Stomach (tissue), 19 donors: ENCODE measurements around the gene RILP. TPM values are rescaled to one million over a fixed set of nuclear protein-coding genes. Genes with fewer than 3 reads are reported as not detected.

Source experiments
- DNase-seq, 2 donors: peaks; one replicate each; pipeline versions ENCODE4 v3.0.0 to v3.0.0-alpha.2; 2013 to 2019
- H3K27ac ChIP-seq, 5 donors: fragments of 200-600 bp in 4 of 5; sonication (generic) in 4 of 5; one replicate each; pipeline ENCODE4 v1.5.1; 2013 to 2019; ENCODE audit warnings: mild to moderate bottlenecking in 1 of 5, moderate library complexity in 1 of 5
- H3K27me3 ChIP-seq, 3 donors: fragments of 200-600 bp; sonication (generic); one replicate each; pipeline ENCODE4 v1.5.1; 2017 to 2019; ENCODE audit warnings: mixed run types in 1 of 3
- H3K36me3 ChIP-seq, 4 donors: fragments of 200-600 bp; sonication (generic); 1 replicate in 3 of 4; 2 replicates in 1 of 4; pipeline ENCODE4 v1.5.1; 2016 to 2019
- H3K4me1 ChIP-seq, 4 donors: fragments of 200-600 bp; sonication (generic); one replicate each; pipeline ENCODE4 v1.5.1; 2016 to 2019
- H3K4me3 ChIP-seq, 4 donors: fragments of 200-600 bp; sonication (generic) in 3 of 4; one replicate each; pipeline ENCODE4 v1.5.1; 2016 to 2019; ENCODE audit warnings: mild to moderate bottlenecking in 1 of 4
- H3K9me3 ChIP-seq, 4 donors: fragments of 200-600 bp; sonication (generic); one replicate each; pipeline ENCODE4 v1.5.1; 2016 to 2019
- EP300 ChIP-seq: sonication (generic); formaldehyde crosslinking; IDR thresholded peaks from one replicate; pipeline ENCODE4 v1.6.1; 2017; ENCODE audit warnings: antibody characterized with exemption
- POLR2A ChIP-seq, 4 donors: fragments of 450-650 bp; IDR thresholded peaks; one replicate each; pipeline ENCODE4 v1.6.1; 2016; ENCODE audit warnings: antibody characterized with exemption in 4 of 4, control low read depth in 2 of 4, mild to moderate bottlenecking in 1 of 4, moderate library complexity in 1 of 4
- POLR2AphosphoS5 ChIP-seq, 3 donors: sonication (generic); formaldehyde crosslinking; IDR thresholded peaks; one replicate each; pipeline ENCODE4 v1.6.1; 2016; ENCODE audit warnings: antibody characterized with exemption in 3 of 3
- WGBS, 5 donors: extraction: QIAGEN DNeasy Blood & Tissue Kit in 3 of 5; methylation state at CpG; one replicate each; pipeline versions ENCODE4 v1.1.5 to v1.1.7; 2013 to 2018; 5-methylcytosine and 5-hydroxymethylcytosine counted together
- intact Hi-C: fragments of 100-400 bp; cut with DNase I; formaldehyde crosslinking; loops from one replicate; pipeline ENCODE4 v1.15.1; 2023; ENCODE audit warnings: low total_unique reads
- long read RNA-seq, 10 donors: transcript quantifications; one replicate each; lab custom pipeline, GENCODE V29; 2026
- polyA plus RNA-seq, 3 donors: library from polyadenylated mRNA; stranded (reverse); fragments of 200-250 nt; gene quantifications; one replicate each; pipeline ENCODE4 v1.2.3, GENCODE V29; 2013
- total RNA-seq, 5 donors: library from RNA; depleted of rRNA; stranded (reverse); fragments of >200 nt; gene quantifications; one replicate each; pipeline versions ENCODE4 v1.1.0 to v1.2.3, GENCODE V29; 2014 to 2016
- TF ChIP-seq, protein P1 (sequence below), 7 experiments: fragments of 450-650 bp in 4 of 7; fragments of 200-600 bp in 3 of 7; sonication (generic) in 3 of 7; IDR thresholded peaks; one replicate each; pipeline ENCODE4 v1.5.1; 2016 to 2019; ENCODE audit warnings: antibody characterized with exemption in 7 of 7, control low read depth in 2 of 7, mild to moderate bottlenecking in 1 of 7
- donor health status: healthy with polysubstance abuse.
- donor health status: Bipolar disorder and iron deficiency.
- donor health status: healthy.

Gene RILP
- total RNA-seq: 100 to 1,000 TPM in 1 of 5 donors, 10 to 100 TPM in 3, 1 to 10 TPM in 1; 8.6 to 284 (median 39.1) TPM
- polyA plus RNA-seq: 10 to 100 TPM; 15.6 to 32.4 (median 19.2) TPM
- long read RNA-seq, donor 1, partial matches to known transcripts: 0 of 2 reads
- long read RNA-seq, donor 1, other reads (novel, unspliced or antisense): 0 of 2 reads
- long read RNA-seq, donor 2, partial matches to known transcripts: 0 of 3 reads
- long read RNA-seq, donor 2, other reads (novel, unspliced or antisense): 0 of 3 reads
- long read RNA-seq, donor 3, partial matches to known transcripts: 0 of 1 reads
- long read RNA-seq, donor 3, other reads (novel, unspliced or antisense): 0 of 1 reads
- long read RNA-seq, donor 4: 0 reads
- long read RNA-seq, donor 5, partial matches to known transcripts: 0 of 3 reads
- long read RNA-seq, donor 5, other reads (novel, unspliced or antisense): 0 of 3 reads
- long read RNA-seq, donor 6, transcript RILP-201 (8 exons, 1,771 nt): major isoform, 12 of 13 reads
- long read RNA-seq, donor 6, partial matches to known transcripts: 0 of 13 reads
- long read RNA-seq, donor 6, other reads (novel, unspliced or antisense): 0 of 13 reads
- long read RNA-seq, donor 7, transcript RILP-201 (8 exons, 1,771 nt): major isoform, 7 of 8 reads
- long read RNA-seq, donor 7, partial matches to known transcripts: 0 of 8 reads
- long read RNA-seq, donor 7, other reads (novel, unspliced or antisense): 0 of 8 reads
- long read RNA-seq, donor 8, partial matches to known transcripts: 0 of 1 reads
- long read RNA-seq, donor 8, other reads (novel, unspliced or antisense): 0 of 1 reads
- long read RNA-seq, donor 9, partial matches to known transcripts: 0 of 1 reads
- long read RNA-seq, donor 9, other reads (novel, unspliced or antisense): 0 of 1 reads
- long read RNA-seq, donor 10, partial matches to known transcripts: 0 of 1 reads
- long read RNA-seq, donor 10, other reads (novel, unspliced or antisense): 0 of 1 reads

GRCh38 chr17:1649844-1650501, at the start of gene RILP:
Gene RILP, minus strand, starts transcription at chr17:1649866. Its CDS starts 62 bp downstream, at chr17:1649804.
- Histone ChIP-seq H3K36me3 (peaks cover 48 to 51% (median 49%) of the 10 kb centered on the region in 4 donors), H3K27ac (peak within 1 kb of the TSS; percentile 96 to 99 (median 98)), H3K9me3 (no peaks in the 10 kb centered on the region), H3K27me3 (no peaks in the 10 kb centered on the region), H3K4me3 (peak within 1 kb of the TSS; percentile 60 to 79 (median 64)), H3K4me1 (peaks cover 35 to 63% (median 51%) of the 10 kb centered on the region in 4 donors)
- WGBS, 5 donors: 5 to 18% (median 11%) methylated on average over 15 to 23 of the region's 23 CpGs
- intact Hi-C loops: no loop called here
- TF ChIP-seq, protein P1, sequence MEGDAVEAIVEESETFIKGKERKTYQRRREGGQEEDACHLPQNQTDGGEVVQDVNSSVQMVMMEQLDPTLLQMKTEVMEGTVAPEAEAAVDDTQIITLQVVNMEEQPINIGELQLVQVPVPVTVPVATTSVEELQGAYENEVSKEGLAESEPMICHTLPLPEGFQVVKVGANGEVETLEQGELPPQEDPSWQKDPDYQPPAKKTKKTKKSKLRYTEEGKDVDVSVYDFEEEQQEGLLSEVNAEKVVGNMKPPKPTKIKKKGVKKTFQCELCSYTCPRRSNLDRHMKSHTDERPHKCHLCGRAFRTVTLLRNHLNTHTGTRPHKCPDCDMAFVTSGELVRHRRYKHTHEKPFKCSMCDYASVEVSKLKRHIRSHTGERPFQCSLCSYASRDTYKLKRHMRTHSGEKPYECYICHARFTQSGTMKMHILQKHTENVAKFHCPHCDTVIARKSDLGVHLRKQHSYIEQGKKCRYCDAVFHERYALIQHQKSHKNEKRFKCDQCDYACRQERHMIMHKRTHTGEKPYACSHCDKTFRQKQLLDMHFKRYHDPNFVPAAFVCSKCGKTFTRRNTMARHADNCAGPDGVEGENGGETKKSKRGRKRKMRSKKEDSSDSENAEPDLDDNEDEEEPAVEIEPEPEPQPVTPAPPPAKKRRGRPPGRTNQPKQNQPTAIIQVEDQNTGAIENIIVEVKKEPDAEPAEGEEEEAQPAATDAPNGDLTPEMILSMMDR (IDR thresholded peaks at IDR 0.05): peak in 1 of 7 experiments; percentile 9
- TF ChIP-seq EP300 (no peak), POLR2A (IDR thresholded peaks at IDR 0.05) (peak in 1 of 4 donors; percentile 11), POLR2AphosphoS5 (IDR thresholded peaks at IDR 0.05) (peak in 2 of 3 donors; percentile 80 to 82)
- peak; percentile 90 to 95 for DNase-seq

GRCh38 chr17:1697681-1698080, 48.0 kb upstream of the RILP start:
- intact Hi-C loops: no loop called here
- Histone ChIP-seq H3K27me3 (no peaks in the 10 kb centered on the region), H3K4me3 (no peak overlapping the region), H3K27ac (no peak overlapping the region), H3K4me1 (no peaks in the 10 kb centered on the region), H3K36me3 (no peaks in the 10 kb centered on the region), H3K9me3 (no peaks in the 10 kb centered on the region)
- DNase-seq: no peak
- WGBS, 5 donors: 25 to 36% (median 30%) methylated on average over 5 of the region's 5 CpGs
- TF ChIP-seq POLR2A (IDR thresholded peaks at IDR 0.05) (no peak), EP300 (no peak), POLR2AphosphoS5 (IDR thresholded peaks at IDR 0.05) (no peak)
- TF ChIP-seq, protein P1 (IDR thresholded peaks at IDR 0.05): no peak

GRCh38 chr17:1695365-1695764, 45.7 kb upstream of the RILP start:
- no peak for TF ChIP-seq EP300
- TF ChIP-seq POLR2A (IDR thresholded peaks at IDR 0.05): no peak
- TF ChIP-seq, protein P1 (IDR thresholded peaks at IDR 0.05): no peak
- TF ChIP-seq POLR2AphosphoS5 (IDR thresholded peaks at IDR 0.05): no peak
- 83 to 87% (median 86%) methylated on average over 8 of the region's 8 CpGs for WGBS, 5 donors
- no peaks in the 10 kb centered on the region for H3K36me3 ChIP-seq
- no peak for DNase-seq
- no peak overlapping the region for H3K27ac ChIP-seq
- no peaks in the 10 kb centered on the region for H3K27me3 ChIP-seq
- no peaks in the 10 kb centered on the region for H3K4me1 ChIP-seq
- no peaks in the 10 kb centered on the region for H3K9me3 ChIP-seq
- H3K4me3 ChIP-seq: no peak overlapping the region
- intact Hi-C loops: no loop called here

DNA sequence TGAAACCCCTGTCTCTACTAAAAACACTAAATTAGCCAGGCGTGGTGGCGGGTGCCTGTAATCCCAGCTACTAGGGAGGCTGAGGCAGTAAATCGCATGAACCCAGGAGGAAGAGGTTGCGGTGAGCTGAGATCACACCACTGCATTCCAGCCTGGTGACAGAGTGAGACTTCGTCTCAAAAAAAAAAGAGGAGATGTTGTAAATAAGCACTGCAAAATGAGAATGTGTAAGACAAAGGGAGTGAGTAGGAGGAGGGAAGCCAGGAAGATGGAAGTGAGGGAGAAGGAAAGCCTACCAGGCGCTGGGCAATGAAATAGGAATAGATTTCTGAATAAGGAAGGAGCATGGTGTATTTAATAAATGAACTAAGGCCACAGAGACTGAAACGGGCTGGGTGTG, 43.7 kb upstream of the RILP start:
- no peak overlapping the region for H3K4me3 ChIP-seq
- no peaks in the 10 kb centered on the region for H3K4me1 ChIP-seq
- no peak overlapping the region for H3K27ac ChIP-seq
- no peaks in the 10 kb centered on the region for H3K27me3 ChIP-seq
- H3K36me3 ChIP-seq: no peaks in the 10 kb centered on the region
- TF ChIP-seq EP300 (no peak), POLR2AphosphoS5 (IDR thresholded peaks at IDR 0.05) (no peak), POLR2A (IDR thresholded peaks at IDR 0.05) (no peak)
- TF ChIP-seq, protein P1 (IDR thresholded peaks at IDR 0.05): no peak
- no peaks in the 10 kb centered on the region for H3K9me3 ChIP-seq
- intact Hi-C loops: no loop called here
- 78 to 94% (median 87%) methylated on average over 7 of the region's 7 CpGs for WGBS, 5 donors
- DNase-seq: no peak
